ENCODE results near the gene PCYT1A.

Gene PCYT1A

GRCh38 chr3:196236223-196236622, 51.3 kb downstream of the PCYT1A start:
- DNase-seq (ENCODE audit: low read depth), result no peak

- no peak for DNase-seq (ENCODE audit: low read depth)
Observed at GRCh38 chr3:196235452-196236122, 51.9 kb downstream of the PCYT1A start.

GRCh38 chr3:196232882-196233251, 54.7 kb downstream of the PCYT1A start:
- DNase-seq (ENCODE audit: low read depth), result no peak

DNA sequence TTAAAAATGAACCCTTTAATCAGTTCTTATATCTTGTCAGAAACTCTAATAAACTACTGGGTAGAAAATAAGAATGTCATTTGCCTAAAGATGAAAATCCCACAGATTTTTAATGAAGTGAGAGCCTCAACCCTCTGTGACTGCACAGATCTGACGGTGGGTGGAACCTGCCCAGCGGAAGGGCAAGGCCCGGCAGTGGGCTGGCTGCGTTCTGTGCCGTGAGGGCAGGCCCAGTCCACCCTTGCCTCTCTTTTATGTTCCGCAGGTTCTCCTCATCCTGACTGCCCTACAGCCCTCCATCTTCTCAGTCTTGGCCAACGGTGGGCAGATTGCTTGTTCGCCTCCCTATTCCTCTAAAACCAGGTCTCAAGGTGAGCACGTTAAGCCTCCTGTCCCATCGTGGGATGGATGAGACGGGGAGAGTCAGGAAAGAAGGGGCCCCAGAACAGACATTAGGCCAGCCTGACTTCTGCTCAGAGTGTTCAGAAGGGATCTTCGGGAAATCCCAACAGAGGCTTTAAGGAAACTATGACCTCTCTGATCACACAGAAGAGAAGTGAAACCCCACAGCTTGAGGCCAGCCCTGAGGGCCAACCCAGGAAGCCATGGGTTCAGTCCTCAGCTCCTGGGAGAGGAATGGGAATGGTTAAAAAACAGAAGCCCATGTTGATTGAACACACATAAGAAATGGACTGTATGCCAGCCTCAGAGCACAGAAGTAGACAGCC, 55.2 kb downstream of the PCYT1A start:
- DNase-seq (ENCODE audit: low read depth), result no peak

GRCh38 chr3:196227629-196228493, 59.7 kb downstream of the PCYT1A start:
- no peak for DNase-seq (ENCODE audit: low read depth)

GRCh38 chr3:196227121-196227561, 60.4 kb downstream of the PCYT1A start:
- no peak for DNase-seq (ENCODE audit: low read depth)

DNA sequence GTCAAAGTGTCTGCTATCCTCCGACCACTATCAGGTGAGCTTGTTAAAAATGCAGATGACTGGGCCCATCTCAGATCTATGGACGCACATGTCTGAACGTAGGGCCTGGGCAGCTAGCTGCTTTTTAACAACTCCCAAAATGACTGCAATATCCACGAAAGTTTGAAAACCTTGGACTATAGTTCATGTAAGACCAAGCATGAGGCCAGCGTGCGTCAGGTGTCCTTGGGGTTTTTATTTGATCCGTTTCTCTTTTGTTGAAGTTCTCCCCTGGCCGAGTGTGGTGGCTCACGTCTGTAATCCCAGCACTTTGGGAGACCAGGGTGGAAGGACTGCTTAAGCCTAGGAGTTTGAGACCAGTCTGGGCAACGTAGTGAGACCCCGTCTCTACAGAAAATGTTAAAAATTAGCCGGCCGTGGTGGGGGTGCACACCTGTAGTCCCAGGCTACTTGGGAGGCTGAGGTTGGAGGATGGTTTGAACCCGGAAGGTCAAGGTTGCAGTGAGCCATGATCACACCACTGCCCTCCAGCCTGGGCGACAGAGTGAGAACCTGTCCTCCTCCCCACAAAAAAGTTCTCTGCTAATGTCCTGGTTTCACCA, 61.7 kb downstream of the PCYT1A start:
- DNase-seq (ENCODE audit: low read depth), result no peak

DNA sequence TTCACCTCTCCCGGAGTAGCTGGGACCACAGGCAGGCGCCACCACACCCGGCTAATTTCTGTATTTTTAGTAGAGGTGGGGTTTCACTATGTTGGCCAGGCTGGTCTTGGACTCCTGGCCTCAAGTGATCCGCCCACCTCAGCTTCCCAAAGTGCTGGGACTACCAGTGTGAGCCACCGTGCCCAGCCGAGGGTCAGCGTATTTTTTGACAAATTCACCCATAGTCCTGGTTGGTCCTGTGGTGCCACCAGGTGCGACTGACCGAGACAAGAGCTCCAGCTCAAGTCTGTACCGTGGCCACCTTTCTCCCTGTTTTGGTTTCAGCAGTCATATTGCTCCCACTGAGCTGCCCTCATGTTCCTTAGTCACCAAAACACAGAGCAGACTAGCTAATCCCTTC, 62.4 kb downstream of the PCYT1A start:
- DNase-seq (ENCODE audit: low read depth), result no peak

DNA sequence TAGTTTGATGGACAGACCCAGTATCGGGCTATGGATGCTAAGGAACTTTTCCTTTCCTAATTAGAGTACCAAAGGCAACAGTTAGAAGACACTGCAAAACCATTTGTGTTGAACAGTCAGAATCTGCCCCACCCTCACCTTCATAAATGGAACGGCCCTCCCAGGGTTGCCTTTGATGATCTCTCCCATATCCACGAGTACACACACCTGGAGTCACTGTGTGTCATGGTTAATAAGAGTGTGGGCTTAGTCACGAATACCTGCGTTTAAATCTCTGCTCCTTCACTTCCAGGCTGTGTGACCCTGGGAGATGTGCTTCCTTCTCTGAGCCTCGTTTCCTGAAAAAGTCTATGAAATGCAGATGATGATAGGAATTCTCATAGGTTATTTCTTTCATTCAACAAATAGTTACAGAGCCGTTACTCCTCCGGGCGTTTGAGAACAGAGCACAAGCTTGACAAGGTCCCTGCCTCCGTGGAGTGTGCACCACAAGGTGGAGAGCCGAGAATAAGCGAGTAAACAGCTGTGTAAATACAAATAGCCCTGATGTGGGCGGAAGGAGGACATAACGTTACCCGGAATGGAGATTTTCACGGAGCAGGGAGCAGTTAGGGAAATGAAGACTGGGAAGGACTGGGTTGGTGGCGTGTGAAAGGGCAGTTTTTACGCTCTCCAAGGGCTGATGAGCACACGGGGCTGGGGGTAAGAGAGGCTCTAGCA, 64.5 kb downstream of the PCYT1A start:
- DNase-seq (ENCODE audit: low read depth), result no peak

DNA sequence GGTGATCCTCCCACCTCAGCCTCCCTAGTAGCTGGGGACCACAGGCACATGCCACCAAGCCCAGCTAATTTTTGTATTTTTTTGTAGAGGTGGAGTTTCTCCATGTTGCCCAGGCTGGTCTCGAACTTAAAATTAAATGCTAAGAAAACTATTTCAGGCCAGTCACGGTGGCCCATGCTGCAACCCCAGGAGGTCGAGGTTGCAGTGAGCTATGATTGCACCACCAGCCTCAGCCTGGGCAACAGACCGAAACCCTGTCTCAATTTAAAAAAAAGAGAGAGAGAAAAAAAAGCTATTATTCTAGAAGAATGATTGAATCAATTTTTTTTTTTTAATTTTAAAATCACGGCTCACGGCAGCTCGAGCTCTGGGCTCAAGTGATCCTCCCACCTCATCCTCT, 66.5 kb downstream of the PCYT1A start:
- no peak for DNase-seq (ENCODE audit: low read depth)

- no peak for DNase-seq (ENCODE audit: low read depth)
Observed at GRCh38 chr3:196220587-196220986, 66.9 kb downstream of the PCYT1A start.

DNA sequence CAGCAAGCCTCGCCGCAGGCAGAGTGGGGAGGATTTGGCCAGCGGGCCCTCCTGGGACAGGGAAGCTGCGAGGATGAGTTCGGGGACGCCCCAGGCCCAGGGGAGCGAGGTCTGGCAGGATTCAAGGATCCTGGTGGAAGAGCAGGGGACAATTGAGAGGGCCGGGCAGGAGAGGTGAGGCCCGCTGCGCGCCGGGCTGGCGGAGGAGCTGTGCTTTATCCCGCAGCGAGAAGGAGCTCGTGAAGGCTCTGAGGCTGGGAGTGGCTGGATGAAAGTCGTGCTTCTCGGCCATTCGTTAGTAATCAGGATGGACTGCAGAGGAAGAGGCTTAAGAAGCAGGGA, 67.6 kb downstream of the PCYT1A start:
- no peak for DNase-seq (ENCODE audit: low read depth)

- peak; percentile 46 for DNase-seq (ENCODE audit: low read depth)
Observed at GRCh38 chr3:196219194-196219969, 68.1 kb downstream of the PCYT1A start.

GRCh38 chr3:196218155-196218712, 69.3 kb downstream of the PCYT1A start:
- no peak for DNase-seq (ENCODE audit: low read depth)

- DNase-seq (ENCODE audit: low read depth), result no peak
Observed at GRCh38 chr3:196217307-196218154, 70.0 kb downstream of the PCYT1A start.

DNA sequence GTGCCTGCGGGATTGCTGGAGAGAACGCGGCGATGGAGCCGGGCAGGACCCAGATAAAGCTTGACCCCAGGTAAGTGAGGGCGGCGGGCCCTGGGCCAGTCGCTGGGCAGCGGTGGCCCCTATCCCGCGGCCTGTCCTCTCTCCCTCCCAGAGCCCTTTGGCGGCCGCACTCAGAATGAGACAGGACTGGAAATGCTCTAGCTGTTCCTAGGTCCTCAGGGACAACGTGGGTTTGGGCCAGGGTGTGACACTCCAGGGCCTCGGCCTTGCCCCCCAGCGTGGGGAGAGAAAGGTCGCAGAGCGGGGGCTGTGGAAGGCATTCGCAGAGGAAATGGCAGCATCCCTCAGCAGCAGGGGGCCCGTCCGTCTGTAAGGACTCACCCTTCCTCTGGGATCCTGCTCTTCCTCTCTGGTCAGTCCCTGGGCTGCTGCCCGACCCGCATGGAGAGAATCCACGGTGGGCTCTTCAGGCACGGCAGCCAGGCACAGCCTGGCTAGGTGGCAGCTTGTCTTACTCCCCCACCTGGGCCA, 70.8 kb downstream of the PCYT1A start:
- DNase-seq (ENCODE audit: low read depth), result no peak

DNA sequence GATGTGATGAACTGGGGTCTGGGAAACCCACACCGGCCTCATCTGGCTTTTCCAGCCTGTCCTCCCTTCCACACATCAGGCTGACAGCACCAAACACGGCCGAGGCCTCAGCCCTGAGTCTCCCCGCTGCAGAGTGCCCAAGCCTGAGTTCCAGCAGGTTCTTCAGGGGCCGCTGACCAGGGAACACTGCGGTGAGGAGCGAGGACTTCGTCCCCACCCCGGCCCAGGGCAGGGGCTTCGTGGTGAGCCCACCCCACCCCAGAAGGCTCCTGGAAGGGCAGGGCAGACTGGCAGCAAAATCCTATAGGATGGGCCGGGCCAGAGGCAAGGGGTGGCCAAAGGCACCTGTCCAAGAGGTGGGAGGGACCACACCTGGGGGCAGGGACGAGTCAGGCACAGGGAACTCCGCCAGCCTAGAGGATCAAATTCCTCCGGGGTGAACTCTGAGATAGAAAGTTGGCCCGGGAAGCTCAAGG, 71.4 kb downstream of the PCYT1A start, which contains the start of gene SLC51A:
Gene SLC51A, plus strand, starts transcription at position 446 of the 476 bp plus-strand sequence. CDS start 179 bp downstream, outside the sequence.
- no peak for DNase-seq (ENCODE audit: low read depth)

DNA sequence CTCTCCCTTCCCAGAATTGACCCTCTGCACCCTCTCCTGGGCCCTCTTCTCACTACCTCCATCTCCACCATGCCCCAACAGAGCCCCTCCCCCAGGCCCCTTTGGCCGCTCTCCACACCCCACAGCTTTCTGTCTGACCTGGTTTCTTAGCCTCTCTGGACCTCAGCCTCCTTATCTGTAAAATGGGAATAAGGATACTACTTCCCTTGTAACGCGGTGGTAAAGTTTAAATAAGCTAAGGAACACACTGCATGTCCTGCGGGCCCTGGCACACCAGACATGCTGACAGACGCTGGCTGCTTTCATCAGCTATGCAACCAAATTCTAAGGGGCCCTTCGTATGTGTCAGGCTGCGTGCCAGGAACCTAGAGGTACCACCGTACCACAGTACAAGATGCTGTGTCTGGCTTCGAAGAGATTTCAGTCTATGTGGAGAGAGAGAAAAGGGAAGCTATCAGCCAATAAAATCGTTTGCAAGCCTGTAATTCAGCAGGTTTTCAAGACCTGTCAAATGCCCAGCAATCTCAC, 72.0 kb downstream of the PCYT1A start:
- no peak for DNase-seq (ENCODE audit: low read depth)

Data from activated T-cell treated with anti-CD3 and anti-CD28 coated beads for 48 hours (primary cell).